GM18867 (cell line): ENCODE data around the gene NDUFC2.
"Not testable (repeated sequence)": the region's sequence is repeated elsewhere in the genome, so short reads cannot be mapped to it uniquely, and the experiment has no call there.

Experiments used
- ATAC-seq: cut with Tn5 transposase; IDR thresholded peaks from one replicate; pipeline ENCODE4 v1.9.1; 2021; ENCODE audit warnings: mild to moderate bottlenecking, moderate library complexity; ENCODE audit not compliant: unreplicated experiment

Gene NDUFC2

GRCh38 chr11:78056093-78056492, 23.6 kb downstream of the NDUFC2 start:
- no peak for ATAC-seq

- no peak for ATAC-seq
These were observed 24.7 kb downstream of the NDUFC2 start for GRCh38 chr11:78054971-78055370.

GRCh38 chr11:78050964-78051831, 28.5 kb downstream of the NDUFC2 start:
- ATAC-seq = no peak

GRCh38 chr11:78049348-78049747, 30.3 kb downstream of the NDUFC2 start:
- ATAC-seq = no peak

GRCh38 chr11:78048561-78048960, 31.1 kb downstream of the NDUFC2 start:
- no peak for ATAC-seq

GRCh38 chr11:78046486-78046854, 33.2 kb downstream of the NDUFC2 start:
- ATAC-seq = no peak

GRCh38 chr11:78045851-78046485, 33.7 kb downstream of the NDUFC2 start:
- ATAC-seq = peak; percentile 66

GRCh38 chr11:78044706-78045105, 35.0 kb downstream of the NDUFC2 start:
- no peak for ATAC-seq

GRCh38 chr11:78041843-78042440, 37.7 kb downstream of the NDUFC2 start:
- no peak for ATAC-seq

GRCh38 chr11:78041380-78041719, 38.3 kb downstream of the NDUFC2 start:
- not testable (repeated sequence) for ATAC-seq

- ATAC-seq = no peak
These were observed 38.8 kb downstream of the NDUFC2 start for GRCh38 chr11:78040691-78041379.

GRCh38 chr11:78039919-78040671, 39.6 kb downstream of the NDUFC2 start:
- ATAC-seq = peak; percentile 84

- ATAC-seq = no peak
These were observed 40.2 kb downstream of the NDUFC2 start for GRCh38 chr11:78039391-78039918.

GRCh38 chr11:78038697-78039313, 40.9 kb downstream of the NDUFC2 start:
- ATAC-seq = no peak

- no peak for ATAC-seq
These were observed 41.6 kb downstream of the NDUFC2 start for GRCh38 chr11:78037825-78038620.

- no peak for ATAC-seq
These were observed 42.6 kb downstream of the NDUFC2 start for GRCh38 chr11:78037056-78037455.

- no peak for ATAC-seq
These were observed 43.3 kb downstream of the NDUFC2 start for GRCh38 chr11:78036313-78036712.

- ATAC-seq = no peak
These were observed 45.0 kb downstream of the NDUFC2 start for GRCh38 chr11:78034623-78035022.

- no peak for ATAC-seq
These were observed 46.6 kb downstream of the NDUFC2 start for GRCh38 chr11:78033040-78033439.
